GM12891 (cell line): ENCODE results near the gene AHRR.

Experiments used
- PAX5 ChIP-seq: IDR thresholded peaks from 2 replicates; pipeline ENCODE4 v1.6.1; 2011; ENCODE audit warnings: low read length, moderate library complexity, mild to moderate bottlenecking; ENCODE audit not compliant: insufficient read depth, severe bottlenecking
- POLR2A ChIP-seq: IDR thresholded peaks from 2 replicates; pipeline ENCODE4 v1.6.1; 2011; ENCODE audit warnings: low read depth, low read length, control low read depth
- TAF1 ChIP-seq: IDR thresholded peaks from 2 replicates; pipeline ENCODE4 v1.6.1; 2011; ENCODE audit warnings: low read depth, low read length, control low read depth

DNA sequence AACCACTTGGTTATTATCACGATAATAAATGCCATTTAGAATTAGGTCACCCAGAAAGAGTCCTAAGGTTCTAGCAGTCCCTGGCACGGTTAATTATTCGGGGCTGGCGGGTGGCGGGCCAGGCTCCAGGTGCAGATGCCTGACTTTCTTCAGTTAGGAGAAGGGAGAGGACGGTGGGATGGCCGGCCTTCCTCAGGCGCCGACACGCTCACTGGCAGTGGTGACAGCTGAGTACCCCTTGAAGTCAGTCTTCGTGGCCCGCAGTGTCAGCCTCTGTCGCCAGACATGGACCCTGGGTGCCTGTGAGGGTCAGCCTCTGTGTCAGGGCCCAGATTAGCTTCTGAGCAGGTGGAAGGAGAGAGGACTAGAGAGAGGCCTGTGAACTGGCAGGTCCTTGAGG is 100.4 kb downstream of the AHRR start:
- no peak for TF ChIP-seq POLR2A
- no peak for TF ChIP-seq PAX5
- no peak for TF ChIP-seq TAF1
